Thyroid gland (tissue), 4 donors: Measurements from ENCODE around the gene MUC3A.

Experiments
- POLR2A ChIP-seq, 2 donors: fragments of 450-650 bp; IDR thresholded peaks; one replicate each; pipeline ENCODE4 v1.6.1; 2017; ENCODE audit warnings: antibody characterized with exemption in 2 of 2, mild to moderate bottlenecking in 2 of 2, moderate library complexity in 1 of 2
- TF ChIP-seq, protein P1 (sequence below), 6 experiments: fragments of 200-600 bp in 3 of 6; fragments of 450-650 bp in 3 of 6; sonication (generic) in 3 of 6; IDR thresholded peaks; one replicate each; pipeline ENCODE4 v1.5.1; 2016 to 2019; ENCODE audit warnings: antibody characterized with exemption in 6 of 6, mild to moderate bottlenecking in 2 of 6, inconsistent platforms in 1 of 6, moderate library complexity in 1 of 6

GRCh38 chr7:100947792-100948191, 1.5 kb upstream of the MUC3A start:
- TF ChIP-seq, protein P1, sequence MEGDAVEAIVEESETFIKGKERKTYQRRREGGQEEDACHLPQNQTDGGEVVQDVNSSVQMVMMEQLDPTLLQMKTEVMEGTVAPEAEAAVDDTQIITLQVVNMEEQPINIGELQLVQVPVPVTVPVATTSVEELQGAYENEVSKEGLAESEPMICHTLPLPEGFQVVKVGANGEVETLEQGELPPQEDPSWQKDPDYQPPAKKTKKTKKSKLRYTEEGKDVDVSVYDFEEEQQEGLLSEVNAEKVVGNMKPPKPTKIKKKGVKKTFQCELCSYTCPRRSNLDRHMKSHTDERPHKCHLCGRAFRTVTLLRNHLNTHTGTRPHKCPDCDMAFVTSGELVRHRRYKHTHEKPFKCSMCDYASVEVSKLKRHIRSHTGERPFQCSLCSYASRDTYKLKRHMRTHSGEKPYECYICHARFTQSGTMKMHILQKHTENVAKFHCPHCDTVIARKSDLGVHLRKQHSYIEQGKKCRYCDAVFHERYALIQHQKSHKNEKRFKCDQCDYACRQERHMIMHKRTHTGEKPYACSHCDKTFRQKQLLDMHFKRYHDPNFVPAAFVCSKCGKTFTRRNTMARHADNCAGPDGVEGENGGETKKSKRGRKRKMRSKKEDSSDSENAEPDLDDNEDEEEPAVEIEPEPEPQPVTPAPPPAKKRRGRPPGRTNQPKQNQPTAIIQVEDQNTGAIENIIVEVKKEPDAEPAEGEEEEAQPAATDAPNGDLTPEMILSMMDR (IDR thresholded peaks at IDR 0.05) = no peak
- no peak for TF ChIP-seq POLR2A (IDR thresholded peaks at IDR 0.05)
